ENCODE measurements around the gene RUFY4. TPM values are rescaled to one million over a fixed set of nuclear protein-coding genes. Genes with fewer than 3 reads are reported as not detected.

Gene RUFY4
- total and polyA plus RNA-seq, 9 donors = 0.14 to 0.28 (median 0.22) TPM; not detected in 2

DNA sequence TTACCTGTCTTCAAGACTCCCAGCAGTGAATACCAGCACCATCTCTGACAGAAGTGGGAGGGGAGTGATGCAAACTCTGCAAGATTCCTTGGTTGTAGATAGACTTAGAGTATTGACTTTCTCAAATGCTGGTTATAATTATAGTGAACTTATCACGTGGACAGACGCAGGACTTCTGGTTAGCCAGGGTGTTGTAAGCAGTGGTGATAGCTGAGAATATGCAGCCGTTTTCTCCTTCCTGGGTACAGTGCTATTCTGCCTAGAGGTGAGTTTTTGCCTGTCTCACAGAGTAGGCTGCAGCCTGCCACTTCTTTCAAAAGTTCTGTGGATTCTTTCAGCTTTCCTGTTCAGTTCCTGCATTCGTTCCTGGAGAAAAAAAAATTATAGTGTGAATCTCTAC is 56.0 kb downstream of the RUFY4 start:
- Histone ChIP-seq H3K4me3 (ENCODE audit: low read length) (no peak overlapping the region), H3K9me3 (replicated peaks; ENCODE audit: control insufficient read depth, low read depth, low read length) (no peaks in the 10 kb centered on the region), H3K27me3 (ENCODE audit: control insufficient read depth, insufficient read depth, low read length) (peaks cover 11% of the 10 kb centered on the region), H3K36me3 (ENCODE audit: control insufficient read depth, insufficient read depth, low read length) (no peaks in the 10 kb centered on the region), H3K4me1 (ENCODE audit: control insufficient read depth, insufficient read depth, low read length) (no peaks in the 10 kb centered on the region), H3K27ac (ENCODE audit: low read length) (no peak overlapping the region)
- DNase-seq = no peak
- 27% methylated on average over 3 of the region's 4 CpGs for WGBS (ENCODE audit: insufficient coverage)

DNA sequence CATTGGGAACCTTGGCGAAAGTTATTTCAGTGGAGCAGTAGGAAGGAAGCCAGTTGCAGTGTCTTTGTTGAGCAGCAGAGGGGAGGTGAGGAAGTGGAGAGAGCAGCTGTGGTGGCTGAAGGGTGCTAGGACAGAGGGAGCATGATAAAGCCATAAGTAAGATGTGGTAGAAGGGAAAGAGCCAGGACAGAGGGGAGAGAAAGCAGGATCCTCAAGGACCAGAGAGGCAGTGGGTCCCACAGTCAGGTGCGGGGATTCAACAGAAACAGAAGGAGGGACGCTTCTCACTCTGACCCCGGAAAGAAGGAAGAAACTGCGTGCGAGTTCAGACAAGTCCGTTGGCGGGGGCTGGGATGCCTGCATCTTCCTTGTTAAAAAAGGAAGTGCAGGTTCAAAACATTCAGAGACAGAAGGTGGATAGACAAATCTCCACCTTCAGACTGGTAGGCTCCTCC is 56.6 kb downstream of the RUFY4 start, which contains the start of gene CXCR2:
TSS of gene CXCR2 (plus strand) at position 403 of the 455 bp plus-strand sequence. CDS start 8,774 bp downstream, outside the sequence.
- 42% methylated on average over 3 of the region's 8 CpGs for WGBS (ENCODE audit: insufficient coverage)

DNA sequence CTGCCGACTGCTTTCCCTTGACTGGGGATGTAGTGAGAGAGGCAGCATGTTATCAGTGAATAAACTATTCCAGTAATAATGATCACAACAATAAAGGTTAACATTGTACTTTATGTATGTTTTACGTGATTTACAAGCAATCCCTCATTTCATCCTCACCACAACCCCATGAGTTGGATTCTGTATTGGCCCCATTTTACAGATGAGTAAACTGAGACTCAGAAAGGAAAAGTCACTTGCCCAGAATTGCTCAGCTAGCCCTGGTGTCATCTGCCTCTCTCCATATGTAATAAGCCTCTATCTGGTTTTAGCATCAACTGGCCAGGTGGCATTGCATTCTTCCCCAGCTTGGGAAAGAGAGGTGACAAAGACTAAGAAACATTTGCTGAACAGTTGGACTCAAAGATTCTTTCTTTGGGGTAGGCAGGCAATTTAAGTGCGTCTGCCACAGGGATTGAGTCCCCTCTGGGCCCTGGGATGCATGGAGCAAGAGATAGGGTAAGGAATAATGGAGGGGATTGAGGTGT is 58.9 kb downstream of the RUFY4 start:
- Histone ChIP-seq H3K36me3 (ENCODE audit: control insufficient read depth, insufficient read depth, low read length) (no peaks in the 10 kb centered on the region), H3K4me1 (ENCODE audit: control insufficient read depth, insufficient read depth, low read length) (no peaks in the 10 kb centered on the region), H3K27me3 (ENCODE audit: control insufficient read depth, insufficient read depth, low read length) (peaks cover 11% of the 10 kb centered on the region), H3K4me3 (ENCODE audit: low read length) (no peak overlapping the region), H3K27ac (ENCODE audit: low read length) (no peak overlapping the region), H3K9me3 (replicated peaks; ENCODE audit: control insufficient read depth, low read depth, low read length) (no peaks in the 10 kb centered on the region)
- WGBS (ENCODE audit: insufficient coverage) = 67% methylated on average over 1 of the region's 3 CpGs
- DNase-seq = no peak

More for the DNA sequence above, 56.6 kb downstream of the RUFY4 start, which contains the start of gene CXCR2:
- Histone ChIP-seq H3K9me3 (replicated peaks; ENCODE audit: control insufficient read depth, low read depth, low read length) (no peaks in the 10 kb centered on the region), H3K27me3 (ENCODE audit: control insufficient read depth, insufficient read depth, low read length) (peaks cover 11% of the 10 kb centered on the region), H3K27ac (ENCODE audit: low read length) (no peak within 1 kb of the TSS), H3K4me1 (ENCODE audit: control insufficient read depth, insufficient read depth, low read length) (no peaks in the 10 kb centered on the region), H3K36me3 (ENCODE audit: control insufficient read depth, insufficient read depth, low read length) (no peaks in the 10 kb centered on the region), H3K4me3 (ENCODE audit: low read length) (no peak within 1 kb of the TSS)
- peak; percentile 33 for DNase-seq

DNA sequence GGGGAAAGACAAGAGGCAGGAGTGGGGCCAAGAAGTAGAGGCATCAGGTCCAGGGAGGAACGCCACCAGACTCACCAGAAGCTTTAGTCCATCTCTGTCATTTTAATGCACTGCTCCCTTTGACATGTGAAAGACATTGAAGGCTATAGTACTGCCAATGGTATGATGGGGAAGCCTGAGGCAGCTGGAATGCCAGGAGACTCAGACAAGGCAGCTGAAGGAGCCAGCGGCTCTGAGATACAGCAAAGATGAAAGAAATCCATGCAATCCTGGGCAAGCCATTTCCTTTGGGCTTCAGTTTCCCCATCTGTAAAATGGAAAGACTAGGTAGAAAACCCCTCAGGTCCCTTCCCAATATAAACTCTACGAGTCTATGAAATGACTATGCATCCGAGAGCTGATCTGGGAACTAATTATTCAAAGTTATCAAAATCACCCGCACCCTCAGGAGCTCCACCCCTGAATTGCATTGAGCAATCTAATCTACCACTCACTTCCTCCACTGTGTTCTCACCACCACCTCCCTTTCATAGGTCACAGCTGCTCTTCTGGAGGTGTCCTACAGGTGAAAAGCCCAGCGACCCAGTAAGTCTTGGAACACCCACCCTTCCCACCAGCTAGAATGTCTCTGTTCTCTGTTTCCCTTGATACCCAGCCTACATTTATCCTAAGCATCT is 59.9 kb downstream of the RUFY4 start:
- no peaks in the 10 kb centered on the region for H3K9me3 ChIP-seq (replicated peaks; ENCODE audit: control insufficient read depth, low read depth, low read length)
- no peak overlapping the region for H3K27ac ChIP-seq (ENCODE audit: low read length)
- peaks cover 11% of the 10 kb centered on the region for H3K27me3 ChIP-seq (ENCODE audit: control insufficient read depth, insufficient read depth, low read length)
- WGBS (ENCODE audit: insufficient coverage) = 81% methylated on average over 5 of the region's 6 CpGs
- H3K4me3 ChIP-seq (ENCODE audit: low read length) = no peak overlapping the region
- H3K4me1 ChIP-seq (ENCODE audit: control insufficient read depth, insufficient read depth, low read length) = no peaks in the 10 kb centered on the region
- DNase-seq = no peak
- H3K36me3 ChIP-seq (ENCODE audit: control insufficient read depth, insufficient read depth, low read length) = no peaks in the 10 kb centered on the region

DNA sequence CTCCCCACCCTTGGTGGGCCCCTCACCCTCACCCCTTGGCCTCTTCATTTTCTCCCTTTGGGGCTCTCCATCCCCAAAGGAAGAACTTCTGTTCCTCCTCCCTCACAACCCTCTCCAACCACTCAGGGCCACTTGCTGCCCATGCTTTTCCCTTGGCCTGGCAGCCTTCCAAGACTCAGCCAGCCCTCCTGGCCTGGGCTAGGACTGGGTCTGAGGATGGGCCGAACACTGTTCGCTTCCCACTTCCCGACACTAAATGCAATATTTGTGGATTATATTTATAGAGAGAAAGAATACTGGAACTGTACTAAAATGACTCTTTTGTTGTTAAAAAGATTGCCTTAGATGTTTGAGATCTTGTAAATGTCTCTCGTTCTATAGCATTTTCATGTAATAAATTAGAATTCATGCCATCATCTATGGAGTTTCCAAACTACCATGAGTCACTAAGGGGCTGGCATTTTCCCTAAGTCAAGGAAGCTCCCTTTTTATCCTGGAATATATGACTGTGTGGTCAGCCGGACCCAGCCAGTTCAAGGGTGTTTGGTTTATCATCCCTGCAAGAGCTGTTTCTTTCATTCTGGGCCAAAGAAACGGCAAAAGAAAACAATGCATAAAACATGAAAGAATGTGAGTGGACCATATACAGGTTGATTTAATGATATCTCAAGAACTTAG is 60.5 kb downstream of the RUFY4 start:
- no peaks in the 10 kb centered on the region for H3K36me3 ChIP-seq (ENCODE audit: control insufficient read depth, insufficient read depth, low read length)
- 57% methylated on average over 1 of the region's 6 CpGs for WGBS (ENCODE audit: insufficient coverage)
- H3K27me3 ChIP-seq (ENCODE audit: control insufficient read depth, insufficient read depth, low read length) = peaks cover 7% of the 10 kb centered on the region
- no peaks in the 10 kb centered on the region for H3K4me1 ChIP-seq (ENCODE audit: control insufficient read depth, insufficient read depth, low read length)
- no peak overlapping the region for H3K27ac ChIP-seq (ENCODE audit: low read length)
- no peaks in the 10 kb centered on the region for H3K9me3 ChIP-seq (replicated peaks; ENCODE audit: control insufficient read depth, low read depth, low read length)
- no peak overlapping the region for H3K4me3 ChIP-seq (ENCODE audit: low read length)
- no peak for DNase-seq

DNA sequence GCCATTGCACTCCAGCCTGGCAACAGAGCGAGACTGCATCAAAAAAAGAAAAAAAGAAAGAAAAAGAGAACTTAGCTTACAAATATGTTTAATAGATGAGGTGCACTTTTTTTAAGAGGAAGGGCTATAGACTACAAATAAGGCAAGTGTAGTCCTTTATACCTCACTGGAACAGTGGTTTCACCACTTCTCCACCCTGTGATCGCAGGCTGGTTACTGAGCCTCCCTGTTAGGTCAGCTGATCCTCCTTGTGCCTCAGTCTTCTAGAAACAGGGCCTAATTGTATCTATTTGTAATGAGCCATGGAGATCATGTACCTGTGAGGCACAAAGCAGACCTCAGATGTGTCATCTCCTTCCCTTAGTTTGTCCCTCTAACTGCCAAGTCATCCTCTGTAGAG is 61.3 kb downstream of the RUFY4 start:
- no peak overlapping the region for H3K4me3 ChIP-seq (ENCODE audit: low read length)
- H3K36me3 ChIP-seq (ENCODE audit: control insufficient read depth, insufficient read depth, low read length) = no peaks in the 10 kb centered on the region
- no peak overlapping the region for H3K27ac ChIP-seq (ENCODE audit: low read length)
- no peak for DNase-seq
- no peaks in the 10 kb centered on the region for H3K9me3 ChIP-seq (replicated peaks; ENCODE audit: control insufficient read depth, low read depth, low read length)
- no CpG with 5 or more reads among the region's 2 CpGs for WGBS (ENCODE audit: insufficient coverage)
- peaks cover 9% of the 10 kb centered on the region for H3K27me3 ChIP-seq (ENCODE audit: control insufficient read depth, insufficient read depth, low read length)
- H3K4me1 ChIP-seq (ENCODE audit: control insufficient read depth, insufficient read depth, low read length) = no peaks in the 10 kb centered on the region

DNA sequence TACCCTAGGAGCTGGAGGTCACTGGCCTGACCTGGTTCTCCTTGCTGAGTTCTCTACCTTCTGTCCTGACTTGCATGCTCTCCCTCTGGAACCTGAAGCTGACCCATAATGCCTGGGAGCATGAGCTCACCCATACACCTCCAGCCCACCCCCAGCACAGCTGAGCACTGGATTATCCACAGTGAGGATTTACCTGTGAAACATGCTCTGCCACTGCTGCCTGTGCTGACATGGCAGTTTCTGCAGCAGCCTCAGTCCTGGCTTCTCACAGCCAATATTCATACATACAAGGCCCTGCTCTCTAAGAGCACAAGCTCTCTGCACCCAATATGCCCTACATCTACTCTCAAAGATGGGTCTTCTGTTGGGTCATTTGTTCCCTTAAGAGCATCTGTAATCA is 61.8 kb downstream of the RUFY4 start:
- H3K36me3 ChIP-seq (ENCODE audit: control insufficient read depth, insufficient read depth, low read length) = no peaks in the 10 kb centered on the region
- no peak overlapping the region for H3K27ac ChIP-seq (ENCODE audit: low read length)
- H3K27me3 ChIP-seq (ENCODE audit: control insufficient read depth, insufficient read depth, low read length) = peaks cover 10% of the 10 kb centered on the region
- no peaks in the 10 kb centered on the region for H3K9me3 ChIP-seq (replicated peaks; ENCODE audit: control insufficient read depth, low read depth, low read length)
- no peak overlapping the region for H3K4me3 ChIP-seq (ENCODE audit: low read length)
- no peak for DNase-seq
- H3K4me1 ChIP-seq (ENCODE audit: control insufficient read depth, insufficient read depth, low read length) = no peaks in the 10 kb centered on the region

DNA sequence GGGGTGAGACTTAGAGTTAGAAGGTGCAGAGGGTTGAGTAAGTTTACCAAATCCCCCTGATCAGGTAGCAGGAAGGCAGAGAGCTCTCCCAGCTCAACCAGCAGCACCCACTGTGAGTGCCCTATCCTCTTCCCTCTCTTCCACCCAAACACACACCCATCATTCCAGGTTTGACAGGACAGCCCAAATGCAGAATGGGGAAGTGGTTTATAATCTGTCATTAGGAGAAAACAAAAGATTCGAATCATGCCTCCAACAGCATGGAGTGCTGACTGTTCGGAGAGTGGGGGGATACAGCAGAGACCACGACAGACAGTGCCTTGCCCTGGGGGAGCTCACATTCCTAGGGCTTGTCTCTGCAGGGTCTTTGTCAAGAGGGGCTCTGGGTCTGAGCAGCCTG is 68.5 kb downstream of the RUFY4 start:
- H3K27ac ChIP-seq (ENCODE audit: low read length) = no peak overlapping the region
- WGBS (ENCODE audit: insufficient coverage) = 60% methylated on average over 1 of the region's 3 CpGs

DNA sequence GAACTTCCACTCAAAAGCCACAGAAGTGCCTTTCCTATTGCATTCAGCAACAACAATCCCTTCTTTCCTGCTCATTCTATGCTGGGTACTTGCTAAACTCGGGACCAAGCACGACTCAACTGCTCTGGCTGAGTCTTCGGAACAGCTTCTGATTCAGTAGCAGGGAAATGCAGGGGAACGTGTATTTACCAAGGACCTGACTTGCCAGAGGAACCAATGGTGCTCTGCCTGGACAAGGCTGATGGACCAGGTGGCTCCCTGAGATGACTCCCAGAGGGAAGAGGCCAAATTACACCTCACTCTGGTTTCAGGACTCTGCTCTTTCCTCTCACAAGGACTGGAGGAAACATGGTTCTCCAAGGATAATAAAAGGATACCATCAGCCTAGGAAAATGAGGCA is 69.0 kb downstream of the RUFY4 start:
- no peak for DNase-seq
- Histone ChIP-seq H3K4me1 (ENCODE audit: control insufficient read depth, insufficient read depth, low read length) (no peaks in the 10 kb centered on the region), H3K36me3 (ENCODE audit: control insufficient read depth, insufficient read depth, low read length) (no peaks in the 10 kb centered on the region), H3K27me3 (ENCODE audit: control insufficient read depth, insufficient read depth, low read length) (peaks cover 25% of the 10 kb centered on the region), H3K4me3 (ENCODE audit: low read length) (no peak overlapping the region), H3K27ac (ENCODE audit: low read length) (no peak overlapping the region), H3K9me3 (replicated peaks; ENCODE audit: control insufficient read depth, low read depth, low read length) (no peaks in the 10 kb centered on the region)
- 64% methylated on average over 3 of the region's 4 CpGs for WGBS (ENCODE audit: insufficient coverage)

More for the DNA sequence above, 68.5 kb downstream of the RUFY4 start:
- Histone ChIP-seq H3K36me3 (ENCODE audit: control insufficient read depth, insufficient read depth, low read length) (no peaks in the 10 kb centered on the region), H3K9me3 (replicated peaks; ENCODE audit: control insufficient read depth, low read depth, low read length) (no peaks in the 10 kb centered on the region), H3K27me3 (ENCODE audit: control insufficient read depth, insufficient read depth, low read length) (peaks cover 22% of the 10 kb centered on the region), H3K4me3 (ENCODE audit: low read length) (no peak overlapping the region), H3K4me1 (ENCODE audit: control insufficient read depth, insufficient read depth, low read length) (no peaks in the 10 kb centered on the region)
- no peak for DNase-seq

Measured in muscle of leg (tissue), 11 donors.